ENCODE measurements around the gene TUBB4B. TPM values are rescaled to one million over a fixed set of nuclear protein-coding genes. Genes with fewer than 3 reads are reported as not detected.

The TUBB4B gene
- total RNA-seq, 1 experiment from 2014 or later: 714 TPM

DNA sequence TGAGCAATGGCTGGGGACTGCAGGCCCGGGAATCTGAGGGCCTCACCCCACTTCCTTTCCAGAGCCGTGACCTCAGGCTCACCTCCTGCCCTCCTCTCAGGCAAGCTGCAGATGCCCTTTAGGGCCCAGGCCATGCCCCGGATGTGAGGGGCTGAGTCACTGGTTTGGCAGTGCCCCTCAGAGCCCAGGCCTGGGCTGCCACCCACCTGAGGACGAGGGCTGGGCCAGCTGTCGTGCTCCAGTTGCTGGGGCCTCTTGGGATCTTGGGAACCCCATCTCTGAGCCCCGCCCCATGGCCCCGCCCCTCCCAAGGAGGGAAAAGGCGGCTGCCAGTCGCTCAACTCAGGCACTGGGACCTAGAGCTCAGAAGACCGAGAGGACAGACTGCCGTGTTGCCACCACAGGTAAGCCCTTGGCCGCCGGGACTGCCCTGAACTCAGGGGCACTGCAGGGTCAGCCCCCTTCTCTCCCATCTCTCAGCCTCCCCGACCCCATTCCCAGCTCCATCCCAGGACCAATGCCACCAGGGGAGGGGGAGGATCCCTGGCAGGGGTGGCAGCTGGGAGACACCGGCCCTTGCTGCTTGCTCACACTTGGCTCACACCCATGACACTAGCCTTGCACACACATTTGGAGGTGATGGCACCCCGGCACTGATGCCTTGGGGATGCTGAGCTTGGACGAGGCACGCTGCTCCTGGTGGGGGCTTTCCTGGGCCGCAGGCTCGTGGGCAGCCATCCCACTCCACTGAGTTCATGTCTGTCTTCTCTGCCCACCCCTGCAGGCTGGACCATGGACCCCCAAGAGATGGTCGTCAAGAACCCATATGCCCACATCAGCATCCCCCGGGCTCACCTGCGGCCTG lies 16.0 kb upstream of the TUBB4B start, which contains the start of gene CYSRT1:
Gene CYSRT1 (plus strand): TSS at position 345 of the 865 bp plus-strand sequence. CDS start 448 bp downstream, at position 793.
- Histone ChIP-seq H3K27me3 (replicated peaks; ENCODE audit: insufficient read depth, low read depth, low read length, poor library complexity) (no peaks in the 10 kb centered on the region), H3K27ac (ENCODE audit: low read depth, low read length, poor library complexity, severe bottlenecking) (peak within 1 kb of the TSS; percentile 87), H3K36me3 (ENCODE audit: insufficient read depth, low read length, poor library complexity, severe bottlenecking) (no peaks in the 10 kb centered on the region), H3K4me1 (ENCODE audit: insufficient read depth, low read length, poor library complexity, severe bottlenecking) (peaks cover 9% of the 10 kb centered on the region), H3K9me3 (ENCODE audit: low read depth, low read length, poor library complexity, severe bottlenecking) (no peaks in the 10 kb centered on the region), H3K4me3 (ENCODE audit: low read depth, low read length, poor library complexity, severe bottlenecking) (peak within 1 kb of the TSS; percentile 72)
- DNase-seq (ENCODE audit: low spot score): no peak
- intact Hi-C loops (cut with micrococcal nuclease; ENCODE audit: unreplicated experiment): loop anchor here (5.0 kb wide), 1 partner anchor 433 kb away; the partner anchor contains the start of gene TMEM141
- TF ChIP-seq EZH2 (IDR thresholded peaks at IDR 0.05; ENCODE audit: borderline replicate concordance, low read depth, low read length, poor library complexity, severe bottlenecking): no peak
- TF ChIP-seq, protein P1, sequence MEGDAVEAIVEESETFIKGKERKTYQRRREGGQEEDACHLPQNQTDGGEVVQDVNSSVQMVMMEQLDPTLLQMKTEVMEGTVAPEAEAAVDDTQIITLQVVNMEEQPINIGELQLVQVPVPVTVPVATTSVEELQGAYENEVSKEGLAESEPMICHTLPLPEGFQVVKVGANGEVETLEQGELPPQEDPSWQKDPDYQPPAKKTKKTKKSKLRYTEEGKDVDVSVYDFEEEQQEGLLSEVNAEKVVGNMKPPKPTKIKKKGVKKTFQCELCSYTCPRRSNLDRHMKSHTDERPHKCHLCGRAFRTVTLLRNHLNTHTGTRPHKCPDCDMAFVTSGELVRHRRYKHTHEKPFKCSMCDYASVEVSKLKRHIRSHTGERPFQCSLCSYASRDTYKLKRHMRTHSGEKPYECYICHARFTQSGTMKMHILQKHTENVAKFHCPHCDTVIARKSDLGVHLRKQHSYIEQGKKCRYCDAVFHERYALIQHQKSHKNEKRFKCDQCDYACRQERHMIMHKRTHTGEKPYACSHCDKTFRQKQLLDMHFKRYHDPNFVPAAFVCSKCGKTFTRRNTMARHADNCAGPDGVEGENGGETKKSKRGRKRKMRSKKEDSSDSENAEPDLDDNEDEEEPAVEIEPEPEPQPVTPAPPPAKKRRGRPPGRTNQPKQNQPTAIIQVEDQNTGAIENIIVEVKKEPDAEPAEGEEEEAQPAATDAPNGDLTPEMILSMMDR (conservative IDR thresholded peaks at IDR 0.05; ENCODE audit: low read depth, low read length): no peak
- CTCF ChIA-PET: interaction anchor here (0.5 to 1.0 kb wide), 3 partner anchors 49 to 207 kb away, joined by 3 to 7 read pairs (median 3); no protein-coding TSS in a partner anchor
- POLR2A ChIA-PET (ENCODE audit: low non-redundant PET): no interaction called here
- no TSS peak for BruUV-seq (replicated peaks)

DNA sequence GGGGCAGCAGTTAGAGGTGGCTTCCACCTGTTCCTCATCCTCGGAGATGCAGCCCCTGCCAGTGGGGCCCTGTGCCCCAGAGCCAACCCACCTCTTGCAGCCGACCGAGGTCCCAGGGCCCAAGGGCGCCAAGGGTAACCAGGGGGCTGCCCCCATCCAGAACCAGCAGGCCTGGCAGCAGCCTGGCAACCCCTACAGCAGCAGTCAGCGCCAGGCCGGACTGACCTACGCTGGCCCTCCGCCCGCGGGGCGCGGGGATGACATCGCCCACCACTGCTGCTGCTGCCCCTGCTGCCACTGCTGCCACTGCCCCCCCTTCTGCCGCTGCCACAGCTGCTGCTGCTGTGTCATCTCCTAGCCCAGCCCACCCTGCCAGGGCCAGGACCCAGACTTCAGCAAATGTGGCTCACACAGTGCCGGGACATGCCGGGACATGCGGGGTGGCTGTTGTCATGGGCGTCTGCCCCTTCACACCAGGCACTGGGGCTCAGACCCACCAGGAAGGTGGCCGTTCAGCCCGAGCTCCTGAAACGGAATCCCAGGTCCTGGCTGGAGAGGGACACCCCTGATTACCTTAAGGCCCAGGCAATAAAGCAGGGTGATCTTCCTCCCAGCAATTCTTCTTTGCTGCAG lies 15.3 kb upstream of the TUBB4B start:
- peaks cover 9% of the 10 kb centered on the region for H3K4me1 ChIP-seq (ENCODE audit: insufficient read depth, low read length, poor library complexity, severe bottlenecking)
- no peak for DNase-seq (ENCODE audit: low spot score)
- no peak overlapping the region for H3K4me3 ChIP-seq (ENCODE audit: low read depth, low read length, poor library complexity, severe bottlenecking)
- no peak overlapping the region for H3K27ac ChIP-seq (ENCODE audit: low read depth, low read length, poor library complexity, severe bottlenecking)
- H3K9me3 ChIP-seq (ENCODE audit: low read depth, low read length, poor library complexity, severe bottlenecking): no peaks in the 10 kb centered on the region
- intact Hi-C loops (cut with micrococcal nuclease; ENCODE audit: unreplicated experiment): no loop called here
- H3K27me3 ChIP-seq (replicated peaks; ENCODE audit: insufficient read depth, low read depth, low read length, poor library complexity): no peaks in the 10 kb centered on the region
- ChIA-PET POLR2A (ENCODE audit: low non-redundant PET) (no interaction called here), CTCF (interaction anchor here (0.5 kb wide), 1 partner anchor 106 kb away, joined by 3 read pairs; no protein-coding TSS in a partner anchor)
- no peaks in the 10 kb centered on the region for H3K36me3 ChIP-seq (ENCODE audit: insufficient read depth, low read length, poor library complexity, severe bottlenecking)
- BruUV-seq (replicated peaks): no TSS peak
- TF ChIP-seq EZH2 (IDR thresholded peaks at IDR 0.05; ENCODE audit: borderline replicate concordance, low read depth, low read length, poor library complexity, severe bottlenecking): no peak
- TF ChIP-seq, protein P1 (conservative IDR thresholded peaks at IDR 0.05; ENCODE audit: low read depth, low read length): no peak

DNA sequence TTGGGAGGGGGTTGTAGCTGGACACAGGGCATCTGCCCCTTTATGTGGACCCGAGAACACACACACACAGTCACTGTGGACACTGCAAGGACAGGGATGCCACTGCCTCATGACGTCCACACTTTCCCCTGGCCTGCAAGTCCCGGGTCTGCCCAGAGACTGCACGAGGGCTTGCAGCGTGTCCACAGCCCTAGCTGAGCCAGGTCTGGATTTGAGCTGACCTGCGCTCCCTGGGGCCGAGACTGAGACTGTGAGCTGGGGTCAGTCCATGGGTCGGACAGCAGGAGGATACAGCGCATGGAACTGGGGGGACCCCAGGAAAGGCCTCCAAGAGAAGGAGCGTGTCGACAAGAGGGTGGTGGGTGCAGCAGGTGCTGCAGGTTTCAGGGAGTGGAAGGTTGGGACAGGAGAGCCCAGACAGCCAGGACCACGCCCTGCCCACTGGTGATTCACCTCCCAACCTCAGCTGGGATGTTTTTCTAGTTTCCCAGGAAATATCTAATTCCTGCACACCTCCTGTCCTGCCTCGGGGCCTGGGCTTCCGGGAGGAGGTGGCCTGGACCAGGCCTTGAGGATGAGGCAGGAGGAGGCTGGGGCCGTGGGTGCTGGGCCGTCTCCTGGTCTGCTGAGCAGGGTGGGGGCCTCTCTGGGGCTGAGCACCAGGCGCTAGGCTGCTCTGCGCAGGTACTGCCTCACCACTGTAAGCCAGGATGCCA lies 14.6 kb upstream of the TUBB4B start:
- H3K9me3 ChIP-seq (ENCODE audit: low read depth, low read length, poor library complexity, severe bottlenecking): no peaks in the 10 kb centered on the region
- no peaks in the 10 kb centered on the region for H3K27me3 ChIP-seq (replicated peaks; ENCODE audit: insufficient read depth, low read depth, low read length, poor library complexity)
- ChIA-PET CTCF (interaction anchor here (1.8 kb wide), 1 partner anchor 10 kb away, joined by 10 read pairs; no protein-coding TSS in a partner anchor), POLR2A (ENCODE audit: low non-redundant PET) (interaction anchor here (1.4 kb wide), 1 partner anchor 14 kb away, joined by 3 read pairs; no protein-coding TSS in a partner anchor)
- H3K4me1 ChIP-seq (ENCODE audit: insufficient read depth, low read length, poor library complexity, severe bottlenecking): peaks cover 9% of the 10 kb centered on the region
- H3K27ac ChIP-seq (ENCODE audit: low read depth, low read length, poor library complexity, severe bottlenecking): no peak overlapping the region
- H3K36me3 ChIP-seq (ENCODE audit: insufficient read depth, low read length, poor library complexity, severe bottlenecking): no peaks in the 10 kb centered on the region
- no peak for DNase-seq (ENCODE audit: low spot score)
- no peak overlapping the region for H3K4me3 ChIP-seq (ENCODE audit: low read depth, low read length, poor library complexity, severe bottlenecking)
- no TSS peak for BruUV-seq (replicated peaks)
- TF ChIP-seq, protein P1 (conservative IDR thresholded peaks at IDR 0.05; ENCODE audit: low read depth, low read length): no peak
- no peak for TF ChIP-seq EZH2 (IDR thresholded peaks at IDR 0.05; ENCODE audit: borderline replicate concordance, low read depth, low read length, poor library complexity, severe bottlenecking)
- intact Hi-C loops (cut with micrococcal nuclease; ENCODE audit: unreplicated experiment): loop anchor here (1.0 kb wide), 1 partner anchor 108 kb away; no protein-coding TSS in a partner anchor
